ENCODE results near the gene OR52N5.

OR52N5 gene

DNA sequence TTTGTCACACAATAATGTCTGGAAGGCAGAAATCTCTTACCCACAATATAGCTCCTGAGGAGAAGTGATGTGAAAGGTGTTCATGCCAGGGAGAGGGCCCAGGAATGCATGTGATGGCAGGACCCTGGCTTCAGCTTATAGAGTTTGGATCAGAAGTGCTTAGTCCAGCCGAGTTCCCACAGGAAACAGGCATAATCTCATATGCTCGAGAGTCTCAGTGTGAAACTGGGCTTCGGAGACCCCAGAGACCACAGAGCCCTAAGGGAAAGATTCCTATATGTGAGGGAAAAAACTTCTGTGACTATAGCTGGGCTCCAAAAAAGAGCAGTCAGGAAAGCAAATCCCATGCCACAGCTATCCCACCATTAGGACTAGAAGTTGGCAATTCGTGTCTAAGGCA, at the start of gene OR52N5:
Gene OR52N5 (minus strand): TSS at position 101 of the 400 bp plus-strand sequence. CDS start 4,721 bp downstream, outside the sequence.
- no peak for DNase-seq (ENCODE audit: low read depth, low spot score)

DNA sequence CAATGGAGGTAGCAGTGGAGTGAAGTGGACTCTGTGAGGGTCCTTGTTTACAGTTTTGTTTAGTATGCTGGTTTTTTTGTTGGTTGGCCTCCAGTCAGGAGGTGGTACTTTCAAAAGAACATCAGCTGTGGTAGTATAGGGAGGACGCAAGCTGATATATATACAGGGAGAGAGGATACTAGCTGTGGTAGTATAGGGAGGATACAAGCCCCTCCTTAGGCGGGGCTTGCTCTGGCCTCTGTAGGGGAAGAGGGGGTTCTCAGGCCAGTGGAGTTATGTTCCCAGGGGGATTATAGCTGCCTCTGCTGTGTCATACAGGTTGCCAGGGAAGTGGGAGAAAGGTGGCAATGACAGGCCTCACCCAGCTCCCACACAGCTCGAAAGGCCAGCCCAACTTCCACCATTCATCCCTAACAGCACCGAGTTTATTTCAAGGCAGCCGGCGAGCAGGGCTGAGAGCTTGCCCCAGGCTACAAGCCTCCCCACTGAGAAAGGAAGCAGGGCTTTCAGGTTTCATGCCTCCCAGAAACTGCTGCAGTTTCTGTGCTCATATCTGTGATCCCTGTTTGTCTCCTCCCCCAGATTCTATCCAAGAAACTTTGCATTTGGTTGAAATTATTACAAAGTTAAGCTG, 48.2 kb upstream of the OR52N5 start:
- no peak for DNase-seq (ENCODE audit: low read depth, low spot score)

DNA sequence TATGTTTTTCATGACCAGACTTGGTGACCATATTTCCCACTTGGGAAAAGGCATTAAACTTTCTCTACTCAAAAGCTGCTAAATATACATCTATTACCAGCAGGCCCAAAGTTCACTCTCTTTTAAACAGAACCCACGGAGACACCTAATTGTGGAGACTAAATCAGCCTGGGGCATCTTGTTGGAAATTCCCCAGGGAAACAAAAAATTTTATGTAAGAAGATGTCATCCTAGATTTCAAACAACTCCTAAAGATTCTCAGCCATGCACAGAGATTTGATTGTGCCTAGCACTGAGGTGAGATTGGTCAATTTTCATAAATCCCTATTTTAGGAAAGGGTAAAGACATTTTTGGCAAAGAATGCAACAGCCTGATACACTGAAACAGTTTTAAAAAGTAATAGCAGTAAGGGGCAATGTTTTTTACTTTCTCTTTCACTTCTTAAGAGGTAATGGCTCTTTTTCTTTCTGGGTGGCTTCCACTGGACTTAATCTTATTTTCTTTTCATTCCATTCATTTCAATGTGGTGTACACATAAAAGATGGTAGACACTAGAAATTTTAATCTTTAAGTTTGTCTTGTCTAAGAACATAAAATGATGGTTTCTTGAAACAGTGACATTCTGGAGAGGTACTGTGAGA, 35.2 kb upstream of the OR52N5 start:
- no peak for DNase-seq (ENCODE audit: low read depth, low spot score)

DNA sequence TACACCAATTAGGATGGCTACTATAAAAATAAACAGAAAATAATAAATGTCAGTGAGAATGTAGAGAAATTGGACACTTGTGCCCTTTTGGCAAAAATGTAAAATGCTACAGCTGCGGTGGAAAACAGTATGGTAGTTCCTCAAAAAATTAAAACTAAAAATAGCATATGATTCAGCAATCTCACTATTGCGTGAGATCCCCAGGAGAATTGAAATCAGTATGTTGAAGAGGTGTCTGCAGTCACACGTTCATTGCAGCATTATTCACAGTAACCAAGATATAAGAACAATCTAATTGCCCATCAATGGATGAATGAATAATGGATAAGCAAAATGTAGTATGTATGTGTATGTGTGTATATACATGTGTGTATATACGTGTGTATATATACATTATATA, 32.4 kb upstream of the OR52N5 start:
- no peak for DNase-seq (ENCODE audit: low read depth, low spot score)

DNA sequence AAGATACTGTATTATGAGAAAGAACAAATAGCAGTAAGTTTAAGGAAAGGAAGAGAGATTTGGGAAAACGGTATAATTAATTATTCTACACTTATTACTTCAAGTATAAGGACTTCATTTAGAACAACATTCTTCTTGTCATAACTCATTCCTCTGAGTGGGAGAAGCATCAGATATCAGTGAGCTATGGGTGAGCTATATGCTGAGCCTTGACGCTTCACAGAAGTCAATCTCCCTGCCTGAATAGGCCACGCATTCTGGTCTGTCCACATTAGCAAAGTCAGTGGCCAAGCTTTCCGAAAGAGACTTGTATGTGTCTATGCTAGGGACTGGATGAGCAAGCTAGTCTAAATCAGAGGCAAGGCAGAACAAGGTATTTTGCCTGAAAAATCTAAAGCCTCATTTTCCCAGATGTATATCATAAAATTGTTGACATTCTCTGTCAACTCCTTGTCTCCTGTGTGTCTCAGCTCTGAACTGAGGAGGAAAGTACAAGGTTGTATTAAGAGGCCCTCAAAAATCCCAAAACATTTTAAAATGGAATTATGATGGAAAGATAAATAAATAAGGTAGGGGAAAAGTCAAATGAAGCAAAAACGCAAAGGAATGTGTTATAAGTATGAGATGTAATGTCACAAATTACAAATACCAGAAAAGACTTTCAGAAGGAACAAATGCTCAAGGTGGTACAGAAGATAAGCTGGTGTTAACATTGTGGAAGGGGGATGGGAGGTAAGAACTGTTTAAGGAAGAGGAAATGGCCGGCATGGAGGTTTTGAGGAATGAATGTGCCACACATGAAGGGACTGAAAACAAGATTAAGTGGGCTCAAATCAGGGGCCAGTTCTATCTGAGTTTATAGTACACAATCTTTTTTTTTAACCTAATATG, 27.0 kb upstream of the OR52N5 start:
- no peak for DNase-seq (ENCODE audit: low read depth, low spot score)

DNA sequence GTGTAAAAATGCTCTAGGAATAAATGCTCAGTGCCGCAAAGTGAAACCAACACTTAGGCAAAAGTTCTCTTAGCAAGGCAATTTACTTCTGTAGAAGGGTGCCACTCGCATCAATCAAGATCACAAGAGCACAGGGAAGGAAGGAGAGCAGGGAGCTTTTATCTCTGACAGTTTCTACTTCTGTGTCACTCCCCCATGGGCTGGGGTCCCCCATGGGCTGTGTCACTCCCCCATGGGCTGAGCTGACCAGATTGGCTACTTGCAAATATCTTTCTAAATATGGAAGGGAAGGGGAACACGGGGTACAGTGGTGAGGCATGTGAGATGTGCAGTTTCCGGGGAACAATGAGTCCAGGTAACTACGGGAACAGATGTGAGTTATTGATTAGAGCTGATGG, 26.0 kb upstream of the OR52N5 start:
- DNase-seq (ENCODE audit: low read depth, low spot score), result no peak

DNA sequence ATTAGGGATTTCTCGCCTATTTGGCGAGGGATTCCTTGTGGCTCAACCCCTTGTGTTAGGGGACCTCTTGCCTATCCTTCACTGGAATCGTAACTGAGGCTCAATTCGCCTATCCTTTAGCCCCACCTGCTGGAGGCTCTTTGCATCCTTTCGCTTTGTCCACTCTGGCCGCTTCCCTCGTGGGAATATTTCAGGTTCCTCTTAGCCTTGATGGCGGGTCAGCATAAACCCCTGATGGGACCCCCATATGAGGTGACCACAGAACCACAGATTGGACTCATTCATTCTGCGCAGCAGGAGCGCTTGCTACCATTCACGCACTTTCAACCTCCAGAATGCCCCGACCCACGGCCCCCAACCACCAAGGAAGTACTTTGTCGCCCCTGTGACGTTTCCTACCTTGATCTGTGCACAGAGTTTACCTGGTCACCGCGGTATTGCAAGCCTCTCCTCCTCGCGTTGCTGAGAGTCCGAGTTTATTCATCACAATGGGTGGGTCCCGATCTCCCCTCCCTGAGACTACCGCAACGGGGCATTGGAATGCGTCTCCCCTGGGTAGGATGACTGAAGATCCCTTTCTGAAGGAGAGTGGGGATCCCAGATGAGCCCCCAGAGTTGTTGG, 25.5 kb upstream of the OR52N5 start, which contains the start of gene OR52N2:
Gene OR52N2 (plus strand): TSS at position 425 of the 622 bp plus-strand sequence. CDS start 11,412 bp downstream, outside the sequence.
- DNase-seq (ENCODE audit: low read depth, low spot score), result peak; percentile 31

DNA sequence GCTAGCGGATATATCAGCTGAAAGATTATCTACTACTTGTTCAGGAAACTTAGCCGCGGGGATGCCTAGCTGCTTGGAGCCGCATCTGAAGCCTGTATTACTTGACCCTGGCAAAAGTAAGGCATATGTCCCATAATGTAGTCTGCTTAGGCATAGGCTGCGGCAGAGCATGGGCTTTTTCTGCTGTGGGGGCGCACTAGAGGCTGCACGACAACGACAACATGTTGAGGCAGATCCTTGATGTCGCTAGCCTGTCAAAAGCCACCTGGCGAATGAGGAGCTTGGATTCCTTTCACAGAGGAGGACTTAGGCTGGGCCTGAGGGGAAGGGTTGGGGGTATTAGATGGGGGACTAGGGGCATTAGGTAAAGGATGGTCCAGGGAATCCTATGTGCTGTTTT, 24.4 kb upstream of the OR52N5 start:
- no peak for DNase-seq (ENCODE audit: low read depth, low spot score)

DNA sequence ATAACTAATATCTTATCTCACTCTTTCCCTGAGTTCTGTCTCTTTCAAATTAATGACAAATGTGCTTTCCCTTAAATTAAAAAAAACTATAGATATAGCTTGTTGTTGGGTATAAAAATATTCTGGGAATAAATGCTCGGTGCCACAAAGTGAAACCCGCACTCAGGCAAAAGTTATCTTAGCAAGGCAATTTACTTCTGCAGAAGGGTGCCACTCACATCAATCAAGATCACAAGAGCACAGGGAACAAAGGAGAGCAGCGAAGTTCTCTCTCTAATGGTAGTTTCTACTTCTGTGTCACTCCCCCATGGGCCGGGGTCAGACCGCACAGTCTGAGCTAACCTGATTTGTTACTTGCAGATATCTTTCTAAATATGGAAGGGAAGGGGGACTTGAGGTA, 20.8 kb upstream of the OR52N5 start:
- no peak for DNase-seq (ENCODE audit: low read depth, low spot score)

DNA sequence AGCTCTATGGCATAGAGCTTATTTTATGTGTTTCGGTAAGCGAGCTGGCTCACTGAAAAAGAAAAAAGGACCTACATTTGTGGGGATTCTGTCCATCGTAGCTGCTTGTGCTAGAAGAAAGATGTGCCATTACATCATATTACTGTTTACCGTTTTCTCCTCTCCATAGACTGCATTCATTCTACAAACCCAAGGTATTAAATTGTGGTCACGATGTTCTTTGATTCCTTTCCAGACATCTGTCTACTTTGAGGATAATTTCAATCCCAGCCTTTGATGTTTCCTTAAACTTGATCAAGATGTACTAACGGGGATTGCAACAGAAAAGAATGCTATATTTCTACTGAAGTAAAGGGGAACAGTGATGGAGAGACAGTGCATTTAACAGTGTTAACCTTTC, 13.4 kb upstream of the OR52N5 start:
- DNase-seq (ENCODE audit: low read depth, low spot score), result no peak

DNA sequence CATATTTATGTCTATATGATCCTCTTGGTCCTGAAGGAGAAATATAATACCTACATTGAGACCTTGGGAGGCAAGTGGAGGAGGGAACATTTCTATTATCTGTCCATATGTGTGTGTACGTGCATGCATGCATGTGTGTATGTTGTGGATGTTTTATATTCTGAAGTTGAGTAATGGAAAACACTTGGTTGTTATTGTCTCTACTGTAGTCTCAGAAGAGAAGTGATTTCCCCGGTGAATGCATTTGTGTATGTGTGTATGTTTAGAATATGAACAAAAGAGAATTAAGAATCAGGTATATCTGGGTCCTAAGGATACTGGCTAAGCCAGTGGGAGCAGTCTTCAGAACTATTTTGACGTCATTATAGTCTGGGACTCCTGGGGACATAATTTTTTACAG, 8.0 kb upstream of the OR52N5 start, which contains the start of gene OR52N1:
Gene OR52N1 (minus strand): TSS at position 101 of the 400 bp plus-strand sequence. CDS start 2,449 bp downstream, outside the sequence.
- no peak for DNase-seq (ENCODE audit: low read depth, low spot score)

DNA sequence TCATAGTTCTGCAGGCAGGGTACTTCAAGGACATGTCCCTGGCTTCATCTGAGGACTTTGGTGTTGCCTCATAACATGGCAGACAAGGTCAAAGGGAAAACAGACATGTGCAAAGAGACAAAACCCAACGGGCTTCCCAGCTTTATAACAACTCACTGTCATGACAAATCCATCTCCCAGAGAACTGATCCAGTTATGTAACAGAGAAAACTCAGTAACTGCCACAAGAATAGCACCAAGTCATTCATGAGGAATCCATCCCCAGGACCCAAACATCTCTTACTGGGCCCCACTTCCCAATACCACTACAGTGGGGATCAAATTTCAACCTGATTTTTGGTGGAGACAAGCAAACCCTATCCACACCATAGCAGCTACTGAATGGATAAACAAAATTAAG, 16.1 kb downstream of the OR52N5 start:
- DNase-seq (ENCODE audit: low read depth, low spot score), result no peak

DNA sequence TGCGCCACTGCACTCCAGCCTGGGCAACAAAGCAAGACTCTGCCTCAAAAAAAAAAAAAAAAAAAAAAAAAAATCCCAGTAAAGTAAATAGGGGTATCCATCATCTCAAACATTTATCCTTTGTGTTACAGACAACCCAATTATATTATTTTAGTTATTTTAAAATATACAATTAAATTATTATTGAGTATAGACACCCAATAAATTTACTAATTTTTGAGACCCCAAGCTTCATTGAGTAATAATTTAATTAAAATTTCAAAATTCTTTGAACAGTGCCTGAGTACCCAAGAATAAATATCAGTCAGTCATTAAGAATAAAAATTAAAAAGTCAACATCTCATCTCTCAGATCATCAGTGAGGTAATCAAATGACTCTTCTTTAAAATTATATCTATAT, 29.2 kb downstream of the OR52N5 start, which contains the start of gene OR52N4:
Gene OR52N4 (plus strand): TSS at position 301 of the 400 bp plus-strand sequence. CDS start 498 bp downstream, outside the sequence.
- DNase-seq (ENCODE audit: low read depth, low spot score), result no peak

DNA sequence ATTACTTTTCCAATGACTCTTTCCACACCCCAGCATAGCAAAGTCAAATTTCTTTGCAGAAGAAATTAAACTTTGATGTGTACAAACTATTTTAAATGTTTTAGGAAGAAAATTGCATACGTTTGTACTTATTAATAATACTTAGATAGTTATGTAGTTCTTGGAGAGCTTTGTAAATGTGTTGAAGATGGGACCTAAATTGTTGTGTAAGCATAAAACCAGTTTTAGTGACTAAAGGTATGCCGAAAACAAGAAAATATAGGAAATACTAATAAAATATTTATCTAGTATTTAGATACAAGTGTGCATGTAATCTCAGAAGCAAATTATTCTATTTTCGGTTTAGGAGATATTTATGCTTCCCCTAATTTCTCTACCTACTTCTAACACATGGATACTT, 33.3 kb downstream of the OR52N5 start:
- DNase-seq (ENCODE audit: low read depth, low spot score), result no peak

DNA sequence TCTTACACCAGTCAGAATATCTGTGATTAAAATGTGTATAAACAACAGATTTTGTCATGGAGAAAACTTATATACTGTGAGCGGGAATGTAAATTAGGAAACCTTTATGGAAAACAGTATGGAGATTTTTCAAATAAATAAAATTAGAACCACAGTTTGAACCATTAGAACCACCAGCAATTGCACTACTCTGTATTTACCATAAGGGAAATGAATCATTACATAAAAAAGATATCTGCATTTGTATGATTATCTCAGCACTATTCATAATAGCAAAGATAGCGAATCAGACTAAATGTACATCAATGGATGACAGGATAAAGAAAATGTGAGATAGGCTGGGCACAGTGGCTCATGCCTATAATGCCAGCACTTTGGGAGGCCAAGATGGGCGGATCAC, 36.5 kb downstream of the OR52N5 start:
- no peak for DNase-seq (ENCODE audit: low read depth, low spot score)

DNA sequence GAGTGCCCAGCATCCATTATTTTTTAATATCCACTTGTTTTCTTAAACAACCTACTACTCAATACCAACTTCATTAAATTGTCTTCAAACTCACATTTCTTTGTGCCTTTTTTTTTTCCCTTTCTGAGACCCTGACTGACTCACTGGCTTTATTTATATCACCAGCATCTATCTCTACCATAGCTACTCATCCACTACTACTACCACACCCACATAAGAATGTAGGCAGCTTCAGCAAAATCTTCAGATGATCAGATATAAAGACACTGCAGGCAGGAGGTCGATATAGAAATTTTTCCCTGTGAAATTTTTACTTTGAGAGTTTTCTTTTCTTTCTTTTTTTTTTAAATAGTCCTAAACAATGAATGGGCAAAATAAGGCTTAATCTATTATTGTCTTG, 44.7 kb downstream of the OR52N5 start:
- no peak for DNase-seq (ENCODE audit: low read depth, low spot score)

DNA sequence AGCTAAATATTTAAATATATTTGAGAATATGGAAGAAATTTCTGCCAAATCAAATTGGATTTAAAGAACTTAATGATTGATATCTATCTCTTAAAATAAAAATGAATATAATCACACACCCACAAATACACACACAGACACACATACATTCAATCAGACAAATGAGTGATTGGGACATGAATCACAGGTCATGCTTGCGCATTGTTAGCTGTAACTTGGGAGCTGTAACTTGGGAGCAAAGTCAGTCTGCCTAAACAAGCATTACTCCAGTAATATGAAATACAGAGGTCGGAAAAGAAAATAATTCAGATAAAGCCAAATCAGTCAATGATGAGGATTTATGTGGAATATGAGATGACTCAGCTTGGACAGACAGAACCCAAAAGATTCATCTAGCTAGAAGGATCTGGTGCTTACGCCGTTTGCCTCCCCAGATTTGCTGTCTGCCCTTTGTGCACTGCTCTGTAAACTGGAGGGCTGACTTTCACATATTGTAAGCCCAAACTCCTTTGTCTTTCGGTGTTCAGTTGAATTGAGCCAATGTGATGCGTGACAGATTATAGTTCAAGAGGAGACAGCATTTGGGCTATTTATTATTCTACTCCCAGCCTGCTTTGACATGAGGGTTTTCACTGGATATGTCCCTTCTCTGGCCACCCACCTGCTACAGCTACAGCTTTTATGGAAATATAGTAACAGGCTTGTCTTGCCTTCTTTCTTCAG, 45.3 kb downstream of the OR52N5 start:
- no peak for DNase-seq (ENCODE audit: low read depth, low spot score)

DNA sequence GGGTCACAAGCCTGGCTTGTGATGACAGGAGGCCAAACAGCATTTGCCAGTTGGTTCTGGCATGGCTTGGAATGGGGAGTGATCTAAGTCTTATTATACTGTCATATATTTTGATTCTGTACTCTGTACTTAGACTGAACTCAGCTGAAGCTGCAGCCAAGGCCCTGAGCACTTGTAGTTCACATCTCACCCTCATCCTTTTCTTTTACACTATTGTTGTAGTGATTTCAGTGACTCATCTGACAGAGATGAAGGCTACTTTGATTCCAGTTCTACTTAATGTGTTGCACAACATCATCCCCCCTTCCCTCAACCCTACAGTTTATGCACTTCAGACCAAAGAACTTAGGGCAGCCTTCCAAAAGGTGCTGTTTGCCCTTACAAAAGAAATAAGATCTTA, 46.1 kb downstream of the OR52N5 start:
- DNase-seq (ENCODE audit: low read depth, low spot score), result no peak

DNA sequence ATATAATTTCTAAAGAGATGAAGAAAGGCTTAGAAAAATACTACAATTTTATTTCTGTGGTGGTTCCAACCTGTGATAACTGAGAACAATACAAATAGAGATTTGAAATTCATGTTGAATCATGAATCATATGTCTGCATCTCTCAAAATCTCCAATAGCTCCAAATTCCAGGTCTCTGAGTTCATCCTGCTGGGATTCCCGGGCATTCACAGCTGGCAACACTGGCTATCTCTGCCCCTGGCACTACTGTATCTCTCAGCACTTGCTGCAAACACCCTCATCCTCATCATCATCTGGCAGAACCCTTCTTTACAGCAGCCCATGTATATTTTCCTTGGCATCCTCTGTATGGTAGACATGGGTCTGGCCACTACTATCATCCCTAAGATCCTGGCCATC, 46.8 kb downstream of the OR52N5 start, which contains the start of gene OR56B1:
Gene OR56B1 (plus strand): TSS at position 53 of the 400 bp plus-strand sequence. CDS start 69 bp downstream, at position 122.
- no peak for DNase-seq (ENCODE audit: low read depth, low spot score)

DNA sequence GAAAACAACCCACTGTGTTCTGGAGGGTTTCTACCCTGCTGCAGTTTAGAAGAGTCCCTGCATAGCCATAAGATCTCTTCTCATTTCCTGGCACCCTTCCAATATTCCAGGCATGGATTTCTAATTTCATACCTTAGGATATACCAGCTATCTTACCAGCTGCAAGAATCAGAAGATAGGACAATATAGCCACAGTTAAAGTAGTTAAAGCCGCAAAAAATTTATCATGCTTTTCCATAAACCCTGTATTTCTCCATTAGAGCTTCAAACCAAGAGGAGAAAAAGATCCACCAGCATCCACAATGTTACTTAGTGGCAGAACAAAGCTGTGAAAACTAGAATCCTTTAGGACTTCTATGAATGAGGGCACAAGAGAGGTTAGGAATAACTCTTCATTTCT, 55.5 kb downstream of the OR52N5 start:
- DNase-seq (ENCODE audit: low read depth, low spot score), result no peak

DNA sequence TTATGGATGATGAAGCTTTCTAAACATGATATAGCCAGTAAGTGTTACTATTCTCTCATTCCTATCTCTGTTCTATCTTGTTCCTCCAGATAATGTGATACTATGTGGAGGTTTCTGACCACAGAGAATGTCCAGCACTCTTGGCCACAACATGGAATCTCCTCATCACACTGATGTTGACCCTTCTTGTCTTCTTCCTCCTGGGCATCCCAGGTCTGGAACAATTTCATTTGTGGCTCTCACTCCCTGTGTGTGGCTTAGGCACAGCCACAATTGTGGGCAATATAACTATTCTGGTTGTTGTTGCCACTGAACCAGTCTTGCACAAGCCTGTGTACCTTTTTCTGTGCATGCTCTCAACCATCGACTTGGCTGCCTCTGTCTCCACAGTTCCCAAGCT, 56.8 kb downstream of the OR52N5 start:
- no peak for DNase-seq (ENCODE audit: low read depth, low spot score)

Measured in brain pericyte (primary cell).